Ishikawa (cell line): ENCODE results near the gene PTPN14.

Experiments
- CEBPB ChIP-seq: IDR thresholded peaks from 2 replicates; pipeline ENCODE4 v1.6.1; 2012
- CREB1 ChIP-seq: IDR thresholded peaks from 2 replicates; pipeline ENCODE4 v1.6.1; 2012; ENCODE audit warnings: low read depth
- EGR1 ChIP-seq: IDR thresholded peaks from 2 replicates; pipeline ENCODE4 v1.6.1; 2012
- EP300 ChIP-seq: IDR thresholded peaks from 2 replicates; pipeline ENCODE4 v1.6.1; 2012; ENCODE audit warnings: borderline replicate concordance
- FOXM1 ChIP-seq: IDR thresholded peaks from 2 replicates; pipeline ENCODE4 v1.6.1; 2012; ENCODE audit warnings: low read depth, borderline replicate concordance
- NFIC ChIP-seq: IDR thresholded peaks from 2 replicates; pipeline ENCODE4 v1.6.1; 2012
- RAD21 ChIP-seq: IDR thresholded peaks from 2 replicates; pipeline ENCODE4 v1.6.1; 2012; ENCODE audit warnings: low read depth
- TAF1 ChIP-seq: IDR thresholded peaks from 2 replicates; pipeline ENCODE4 v1.6.1; 2012; ENCODE audit warnings: low read depth, mild to moderate bottlenecking
- TCF12 ChIP-seq: IDR thresholded peaks from 2 replicates; pipeline ENCODE4 v1.6.1; 2012; ENCODE audit warnings: low read depth
- TEAD4 ChIP-seq: IDR thresholded peaks from 2 replicates; pipeline ENCODE4 v1.6.1; 2012
- YY1 ChIP-seq: IDR thresholded peaks from 2 replicates; pipeline ENCODE4 v1.6.1; 2012; ENCODE audit warnings: low read depth
- ZBTB7A ChIP-seq: IDR thresholded peaks from 2 replicates; pipeline ENCODE4 v1.6.1; 2012; ENCODE audit warnings: low read depth
- TF ChIP-seq, protein P1 (sequence below): IDR thresholded peaks from 2 replicates; pipeline ENCODE4 v1.6.1; 2012
- TF ChIP-seq, protein P2 (sequence below): IDR thresholded peaks from 2 replicates; pipeline ENCODE4 v1.6.1; 2012
- TF ChIP-seq, protein P3 (sequence below): IDR thresholded peaks from 2 replicates; pipeline ENCODE4 v1.6.1; 2012; ENCODE audit warnings: low read depth, mild to moderate bottlenecking

PTPN14 gene

DNA sequence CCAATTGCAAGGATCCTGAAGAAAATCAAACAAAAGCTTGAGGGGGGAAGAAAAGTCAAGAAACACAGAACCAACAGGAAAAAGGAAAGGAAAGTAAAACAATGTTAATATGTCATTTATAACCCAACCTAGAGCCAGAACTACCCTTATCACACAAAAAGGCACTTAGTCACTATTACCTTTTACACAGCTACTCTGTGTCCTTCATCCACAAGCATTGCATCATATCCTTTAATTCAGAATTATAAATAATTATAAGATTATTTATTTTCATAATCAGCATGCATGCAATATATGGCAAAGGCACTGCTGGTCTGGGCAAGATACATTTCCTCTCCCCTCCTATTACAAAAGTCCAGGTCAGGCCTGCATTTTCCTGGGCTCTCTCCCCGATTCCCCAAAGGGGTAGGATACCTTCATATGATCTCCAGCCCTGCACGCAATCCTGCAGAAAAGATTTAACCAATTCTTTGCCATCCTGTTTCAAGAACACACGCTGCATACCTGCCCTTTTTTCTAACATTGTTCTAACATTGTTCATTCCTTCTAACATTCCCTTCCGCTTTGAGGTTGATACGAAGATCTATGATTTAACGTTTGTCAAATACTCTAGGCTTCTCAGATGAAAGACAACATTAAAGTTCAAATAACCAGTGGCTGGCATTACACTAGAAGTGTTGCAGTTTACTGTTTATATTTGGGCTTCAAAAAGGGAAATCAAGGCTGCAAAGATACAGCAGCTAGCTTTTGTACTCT, 4.3 kb downstream of the PTPN14 start:
- TF ChIP-seq CEBPB = no peak
- no peak for TF ChIP-seq TCF12
- TF ChIP-seq, protein P1, sequence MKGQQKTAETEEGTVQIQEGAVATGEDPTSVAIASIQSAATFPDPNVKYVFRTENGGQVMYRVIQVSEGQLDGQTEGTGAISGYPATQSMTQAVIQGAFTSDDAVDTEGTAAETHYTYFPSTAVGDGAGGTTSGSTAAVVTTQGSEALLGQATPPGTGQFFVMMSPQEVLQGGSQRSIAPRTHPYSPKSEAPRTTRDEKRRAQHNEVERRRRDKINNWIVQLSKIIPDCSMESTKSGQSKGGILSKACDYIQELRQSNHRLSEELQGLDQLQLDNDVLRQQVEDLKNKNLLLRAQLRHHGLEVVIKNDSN = no peak
- no peak for TF ChIP-seq NFIC

DNA sequence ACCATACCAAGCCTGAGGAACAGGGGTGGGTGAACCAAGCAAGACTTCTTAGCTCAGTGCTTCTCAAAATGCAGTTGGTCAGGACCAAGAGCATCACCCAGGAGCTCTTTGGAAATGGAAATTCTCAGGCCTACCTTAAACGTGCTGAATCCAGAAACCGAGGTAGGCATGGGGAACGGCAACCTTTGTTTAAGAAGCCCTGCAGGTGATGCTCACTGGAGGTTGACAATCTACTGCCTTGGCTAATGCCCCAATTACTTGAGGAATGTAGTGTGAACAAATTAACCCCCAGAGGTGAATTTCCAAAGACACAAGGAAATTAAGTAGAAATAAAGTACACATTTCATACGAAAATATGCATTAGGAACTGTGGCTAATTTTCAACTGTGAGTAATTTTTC, 5.3 kb downstream of the PTPN14 start:
- TF ChIP-seq, protein P2, sequence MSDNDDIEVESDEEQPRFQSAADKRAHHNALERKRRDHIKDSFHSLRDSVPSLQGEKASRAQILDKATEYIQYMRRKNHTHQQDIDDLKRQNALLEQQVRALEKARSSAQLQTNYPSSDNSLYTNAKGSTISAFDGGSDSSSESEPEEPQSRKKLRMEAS = no peak
- TF ChIP-seq EP300 = no peak

DNA sequence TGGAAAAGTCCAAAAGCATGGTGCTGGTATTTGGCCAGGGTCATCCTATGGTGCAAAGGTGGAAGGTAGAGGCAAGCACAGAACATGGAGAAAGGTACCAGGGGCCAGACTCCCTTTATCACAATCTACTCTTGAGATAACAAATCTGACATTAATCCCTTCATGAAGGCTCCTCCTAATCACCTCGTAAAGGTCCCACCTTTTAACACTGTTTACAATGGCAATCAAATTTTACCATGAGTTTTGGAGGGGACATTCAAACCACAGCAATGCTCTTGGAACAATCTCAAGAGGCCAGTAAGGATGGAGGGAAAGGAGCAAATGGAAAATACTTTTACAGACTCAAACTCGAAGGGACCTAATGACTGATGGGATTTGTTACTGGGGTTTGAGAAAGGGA, 6.1 kb downstream of the PTPN14 start:
- TF ChIP-seq CREB1 = no peak

DNA sequence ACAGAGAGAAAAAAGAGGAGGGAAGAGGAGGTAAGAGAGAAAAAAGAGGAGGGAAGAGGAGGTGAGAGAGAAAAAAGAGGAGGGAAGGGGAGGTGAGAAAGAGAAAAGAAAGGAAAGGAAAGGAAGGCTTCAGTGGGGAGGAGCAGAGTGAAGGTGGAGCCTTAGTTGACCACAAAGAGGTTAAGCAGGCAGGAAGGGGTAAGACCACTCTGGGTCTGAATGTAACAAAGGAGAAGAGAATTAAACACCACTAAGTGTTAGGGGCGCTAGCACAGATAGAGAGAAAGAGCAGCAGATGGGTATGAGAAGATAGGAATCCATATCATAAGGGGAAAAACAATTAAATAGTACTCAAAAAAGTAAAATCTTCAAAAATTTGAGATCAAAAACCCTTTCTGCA, 6.6 kb downstream of the PTPN14 start:
- TF ChIP-seq NFIC = no peak

DNA sequence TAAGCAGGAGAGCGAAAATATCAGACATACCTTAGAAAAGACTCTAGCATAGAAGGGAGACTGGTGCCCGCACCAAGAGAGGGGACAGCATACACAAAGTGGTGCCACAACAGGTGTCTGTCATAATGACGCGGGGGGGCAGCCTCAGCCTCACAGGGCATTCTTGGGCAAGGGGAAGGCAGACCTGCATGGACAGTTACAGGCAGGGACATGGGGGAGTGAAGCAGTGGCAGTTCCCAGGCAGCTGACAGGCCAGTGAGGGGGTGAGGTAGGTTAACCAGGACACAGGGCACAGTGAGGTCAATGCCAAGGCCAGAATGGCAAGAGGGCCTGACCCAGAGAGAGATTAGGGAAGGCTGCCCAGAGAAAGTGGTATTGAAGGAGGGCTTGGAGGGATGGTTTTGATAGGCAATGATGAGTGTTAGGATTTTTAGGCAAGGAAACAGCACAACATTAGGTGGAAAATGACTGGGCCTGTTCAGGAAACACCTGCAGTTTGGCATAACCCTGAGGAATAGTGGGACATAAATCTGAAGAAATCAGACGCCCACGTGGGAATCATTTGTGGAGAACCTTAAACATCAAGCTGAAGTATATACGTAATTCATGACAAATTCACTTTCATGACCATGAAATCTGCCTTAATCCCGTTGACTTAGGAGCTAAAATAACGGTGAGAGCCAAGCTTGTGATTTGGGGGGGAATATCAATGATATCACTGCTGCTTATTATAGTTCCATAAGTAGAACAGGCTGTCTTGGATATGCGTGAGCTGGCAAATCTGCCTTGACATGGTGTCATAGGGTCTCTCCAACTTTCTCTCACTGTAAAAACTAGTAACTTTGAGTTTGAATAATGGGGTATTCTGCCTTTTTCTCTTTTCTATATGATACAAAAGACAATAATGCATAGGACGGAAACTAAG, 8.9 kb downstream of the PTPN14 start:
- TF ChIP-seq CEBPB = no peak
- no peak for TF ChIP-seq CREB1
- TF ChIP-seq EP300 = no peak
- no peak for TF ChIP-seq YY1
- no peak for TF ChIP-seq TEAD4
- TF ChIP-seq, protein P1 = no peak
- no peak for TF ChIP-seq NFIC
- TF ChIP-seq, protein P2 = no peak
- TF ChIP-seq, protein P3, sequence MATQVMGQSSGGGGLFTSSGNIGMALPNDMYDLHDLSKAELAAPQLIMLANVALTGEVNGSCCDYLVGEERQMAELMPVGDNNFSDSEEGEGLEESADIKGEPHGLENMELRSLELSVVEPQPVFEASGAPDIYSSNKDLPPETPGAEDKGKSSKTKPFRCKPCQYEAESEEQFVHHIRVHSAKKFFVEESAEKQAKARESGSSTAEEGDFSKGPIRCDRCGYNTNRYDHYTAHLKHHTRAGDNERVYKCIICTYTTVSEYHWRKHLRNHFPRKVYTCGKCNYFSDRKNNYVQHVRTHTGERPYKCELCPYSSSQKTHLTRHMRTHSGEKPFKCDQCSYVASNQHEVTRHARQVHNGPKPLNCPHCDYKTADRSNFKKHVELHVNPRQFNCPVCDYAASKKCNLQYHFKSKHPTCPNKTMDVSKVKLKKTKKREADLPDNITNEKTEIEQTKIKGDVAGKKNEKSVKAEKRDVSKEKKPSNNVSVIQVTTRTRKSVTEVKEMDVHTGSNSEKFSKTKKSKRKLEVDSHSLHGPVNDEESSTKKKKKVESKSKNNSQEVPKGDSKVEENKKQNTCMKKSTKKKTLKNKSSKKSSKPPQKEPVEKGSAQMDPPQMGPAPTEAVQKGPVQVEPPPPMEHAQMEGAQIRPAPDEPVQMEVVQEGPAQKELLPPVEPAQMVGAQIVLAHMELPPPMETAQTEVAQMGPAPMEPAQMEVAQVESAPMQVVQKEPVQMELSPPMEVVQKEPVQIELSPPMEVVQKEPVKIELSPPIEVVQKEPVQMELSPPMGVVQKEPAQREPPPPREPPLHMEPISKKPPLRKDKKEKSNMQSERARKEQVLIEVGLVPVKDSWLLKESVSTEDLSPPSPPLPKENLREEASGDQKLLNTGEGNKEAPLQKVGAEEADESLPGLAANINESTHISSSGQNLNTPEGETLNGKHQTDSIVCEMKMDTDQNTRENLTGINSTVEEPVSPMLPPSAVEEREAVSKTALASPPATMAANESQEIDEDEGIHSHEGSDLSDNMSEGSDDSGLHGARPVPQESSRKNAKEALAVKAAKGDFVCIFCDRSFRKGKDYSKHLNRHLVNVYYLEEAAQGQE = no peak
- TF ChIP-seq RAD21 = no peak
- no peak for TF ChIP-seq EGR1
- TF ChIP-seq FOXM1 = no peak
- TF ChIP-seq ZBTB7A = no peak
- no peak for TF ChIP-seq TAF1
- TF ChIP-seq TCF12 = no peak

DNA sequence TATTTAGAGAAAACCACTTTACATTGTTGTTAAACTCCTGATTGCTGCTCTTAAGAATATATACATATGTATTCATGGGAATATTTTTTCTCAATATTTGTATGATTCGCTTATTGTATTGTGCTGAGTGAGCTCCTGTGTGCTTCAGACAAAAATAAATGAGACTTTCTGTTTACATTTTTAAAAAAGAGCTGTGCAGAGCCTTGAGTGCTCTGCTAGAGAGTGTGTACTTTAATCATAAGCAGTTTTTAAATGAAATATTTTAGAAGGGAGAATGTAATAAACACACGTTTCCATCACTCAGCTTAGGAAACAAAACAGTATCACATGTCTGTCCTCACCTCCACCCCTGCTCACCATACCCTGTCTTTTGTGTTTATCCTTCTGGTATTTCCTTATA, 9.7 kb downstream of the PTPN14 start:
- TF ChIP-seq FOXM1 = no peak
- TF ChIP-seq EGR1 = no peak
- TF ChIP-seq, protein P1 = no peak
- TF ChIP-seq, protein P3 = no peak
- no peak for TF ChIP-seq NFIC
- TF ChIP-seq TCF12 = no peak
- TF ChIP-seq CREB1 = no peak
- no peak for TF ChIP-seq CEBPB
- no peak for TF ChIP-seq TEAD4
- TF ChIP-seq YY1 = no peak
- TF ChIP-seq, protein P2 = no peak
- TF ChIP-seq RAD21 = no peak
